GM12892 (cell line): ENCODE measurements around the gene RPS6KA2. TPM values are rescaled to one million over a fixed set of nuclear protein-coding genes. Genes with fewer than 3 reads are reported as not detected.

Experiments
- DNase-seq: peaks from one replicate; pipeline ENCODE4 v3.0.0; 2011; ENCODE audit not compliant: insufficient read length
- FAIRE-seq: peaks from 2 replicates; lab custom pipeline; 2011; peaks lifted over from hg19 to GRCh38; lab: Jason Lieb, UNC
- POLR2A ChIP-seq: IDR thresholded peaks from 2 replicates; pipeline ENCODE4 v1.6.1; 2011; ENCODE audit warnings: low read depth, low read length, control low read depth
- POLR2AphosphoS5 ChIP-seq: IDR thresholded peaks from 2 replicates; pipeline ENCODE4 v1.6.1; 2011; ENCODE audit warnings: low read depth, low read length, control low read depth
- TAF1 ChIP-seq: IDR thresholded peaks from 2 replicates; pipeline ENCODE4 v1.6.1; 2011; ENCODE audit warnings: low read depth, mild to moderate bottlenecking, control low read depth, low read length, borderline replicate concordance
- polyA plus RNA-seq: library from polyadenylated mRNA; unstranded; fragments of >200 nt; gene quantifications from one replicate; pipeline ENCODE4 v1.2.1, GENCODE V29; 2012; ENCODE audit warnings: missing spikeins, inconsistent platforms; ENCODE audit not compliant: missing spikeins

The RPS6KA2 gene
- polyA plus RNA-seq = 2.4 TPM

DNA sequence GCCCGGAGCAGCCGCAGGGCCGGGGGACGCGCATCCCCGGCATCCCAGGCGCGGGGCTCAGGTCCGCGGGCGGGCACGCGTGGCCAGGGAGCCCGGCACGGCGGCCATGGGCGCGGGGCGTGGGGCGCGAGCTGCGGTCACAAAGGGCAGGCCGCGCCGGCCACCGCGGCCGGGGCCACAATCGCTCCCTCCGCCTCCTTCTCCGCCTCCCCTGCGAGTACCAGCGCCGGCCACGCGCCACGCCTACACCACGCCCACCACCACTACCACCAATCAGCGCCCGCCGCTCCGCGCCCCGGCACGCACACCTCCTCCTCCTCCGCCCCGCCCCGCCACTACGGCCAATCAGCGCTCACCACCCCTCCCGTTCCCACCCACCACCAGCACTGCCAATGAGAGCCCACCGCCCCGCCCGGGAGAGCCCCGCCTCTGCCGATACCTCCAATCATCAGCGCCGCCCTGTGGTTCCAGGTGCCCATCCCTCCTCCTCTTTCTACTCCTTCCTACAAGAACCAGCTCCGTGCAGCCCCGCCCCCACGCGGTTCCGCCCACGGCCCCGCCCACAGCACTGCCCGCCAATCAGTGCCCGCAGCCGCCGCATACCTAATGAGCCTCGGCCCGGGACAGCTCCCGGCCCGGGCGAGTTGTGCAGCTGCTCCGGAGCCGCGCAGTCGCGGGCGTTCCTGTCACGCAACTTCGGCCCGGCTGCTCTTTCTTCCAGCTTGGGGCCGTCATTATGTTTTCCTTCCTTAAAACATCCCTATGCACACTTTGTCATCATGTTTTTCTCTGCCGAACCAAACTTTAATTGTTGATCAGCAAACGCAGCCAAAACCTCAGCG, at the start of gene RPS6KA2:
RPS6KA2 (minus strand) TSS at position 219 of the 842 bp plus-strand sequence. CDS start 232 bp downstream, outside the sequence.
- DNase-seq (peak; percentile 91), FAIRE-seq (peak; percentile 96)
- TF ChIP-seq POLR2A (0 out of 2 replicates have a peak, but pooled peaks have one; percentile 25), TAF1 (0 out of 2 replicates have a peak, but pooled peaks have one; percentile 19), POLR2AphosphoS5 (no peak)

DNA sequence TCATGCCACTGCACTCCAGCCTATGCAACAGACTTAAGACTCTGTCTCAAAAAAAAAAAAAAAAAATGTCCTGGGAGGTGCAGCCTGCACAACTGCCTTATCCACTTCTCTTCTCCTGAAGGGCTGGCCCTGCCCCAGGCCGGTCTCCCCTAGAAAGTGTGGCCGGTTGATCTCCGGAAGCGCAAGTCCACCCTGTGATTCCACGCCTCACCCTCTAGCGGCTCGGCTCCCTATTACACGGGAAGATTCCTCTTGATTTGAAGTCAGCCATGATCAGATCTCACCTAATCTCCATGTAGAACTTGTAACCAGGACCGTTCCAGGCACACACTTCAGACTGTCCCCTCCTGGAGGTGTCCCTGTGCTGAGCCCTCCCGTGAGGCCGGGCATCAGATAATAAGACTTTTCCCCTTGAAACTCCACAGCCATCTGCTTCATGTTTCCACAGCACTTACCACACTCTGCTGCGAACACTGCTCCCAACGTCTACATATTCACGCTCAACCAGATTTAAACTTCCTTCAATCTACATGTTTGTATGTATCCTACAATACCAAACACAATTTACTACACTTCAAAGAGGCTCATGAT, 49.3 kb upstream of the RPS6KA2 start:
- TF ChIP-seq TAF1 (no peak), POLR2A (no peak), POLR2AphosphoS5 (no peak)
- DNase-seq = no peak
- FAIRE-seq = no peak

DNA sequence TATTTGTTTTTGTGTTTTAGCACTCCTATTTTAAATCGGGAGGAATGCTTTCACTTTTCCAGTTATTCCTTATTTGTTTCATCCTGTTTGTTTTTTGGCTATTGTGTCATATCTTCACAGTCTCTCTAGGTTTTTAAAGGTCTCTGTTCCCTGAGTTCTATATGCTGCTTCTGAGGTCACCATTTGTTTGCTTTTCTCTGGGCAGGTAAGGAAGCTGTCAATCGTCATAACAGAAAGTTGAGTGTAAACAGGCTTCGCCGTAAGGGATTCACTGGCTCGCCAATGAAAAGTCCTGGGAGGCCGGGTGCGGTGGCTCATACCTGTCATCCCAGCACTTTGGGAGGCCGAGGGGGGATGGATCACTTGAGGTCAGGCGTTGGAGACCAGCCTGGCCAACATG, 48.7 kb upstream of the RPS6KA2 start:
- TF ChIP-seq TAF1 = no peak
- no peak for TF ChIP-seq POLR2AphosphoS5
- TF ChIP-seq POLR2A = no peak
- FAIRE-seq (no peak), DNase-seq (no peak)

DNA sequence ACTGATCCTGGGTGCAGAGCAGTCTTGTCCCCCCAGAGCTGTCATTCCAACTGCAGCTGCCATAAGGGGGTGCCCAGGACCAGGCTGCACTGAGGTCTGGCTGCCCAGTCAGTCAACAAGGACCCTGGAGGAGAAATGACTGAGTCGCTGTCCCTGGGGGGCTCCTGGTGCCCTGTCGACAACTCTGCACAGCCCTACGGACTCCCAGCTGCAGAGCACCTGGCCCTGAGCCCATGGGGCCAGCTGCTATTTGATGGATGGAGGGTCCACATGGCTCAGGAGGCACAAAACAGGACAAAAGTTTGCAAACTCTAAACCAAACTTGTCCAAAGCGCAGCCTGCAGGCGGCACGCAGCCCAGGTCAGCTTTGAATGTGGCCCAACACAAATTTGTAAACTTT, 46.3 kb upstream of the RPS6KA2 start:
- DNase-seq (no peak), FAIRE-seq (no peak)
- TF ChIP-seq POLR2AphosphoS5 (no peak), TAF1 (no peak), POLR2A (no peak)

DNA sequence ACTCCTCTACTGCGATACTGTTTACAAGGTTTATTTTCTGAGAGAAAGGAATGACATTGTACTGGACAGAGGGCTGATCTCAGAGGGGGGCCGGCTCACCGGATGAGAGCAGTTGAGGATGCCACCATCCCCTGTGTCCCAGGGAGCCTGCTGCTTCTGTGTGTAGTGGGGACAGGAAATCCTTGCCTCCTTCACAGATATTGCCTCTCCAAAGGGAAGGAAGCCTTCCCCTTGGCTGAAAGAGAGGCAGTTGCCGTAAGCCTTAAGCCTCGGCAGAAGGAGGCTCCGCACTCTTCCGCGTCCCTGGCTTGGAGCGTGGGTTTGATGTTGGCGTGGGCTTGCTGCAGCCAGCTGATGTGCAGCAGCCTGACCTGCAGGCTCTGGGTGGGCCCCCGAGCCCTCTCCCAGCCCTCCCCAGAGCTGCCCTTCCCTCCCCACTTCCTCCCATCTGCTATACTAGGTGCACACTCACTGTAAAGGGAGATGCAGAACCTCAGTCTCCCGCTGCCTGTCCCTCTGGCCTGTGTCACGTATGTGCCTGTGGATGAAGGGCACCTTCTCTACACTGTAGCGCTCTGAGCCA, 45.7 kb upstream of the RPS6KA2 start:
- no peak for FAIRE-seq
- no peak for TF ChIP-seq TAF1

DNA sequence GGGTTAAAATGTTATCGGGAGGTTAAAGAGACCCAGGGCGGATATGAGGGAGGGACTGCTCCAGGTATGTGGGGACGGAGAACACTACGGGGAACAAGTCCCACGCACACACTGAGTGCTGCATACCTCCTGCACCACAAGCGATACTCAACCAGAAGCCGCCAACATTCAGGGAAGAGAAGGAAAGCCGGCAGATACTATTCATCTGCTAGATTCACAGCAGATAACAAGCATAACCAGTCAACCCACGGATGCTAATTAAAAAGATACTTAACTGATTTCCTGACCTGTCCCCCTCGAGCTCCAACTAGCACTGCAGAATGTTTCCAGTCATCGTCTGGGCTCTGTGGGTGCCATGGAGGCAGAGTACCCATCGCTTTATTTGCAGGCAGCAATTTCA, 45.1 kb upstream of the RPS6KA2 start:
- TF ChIP-seq POLR2AphosphoS5 (no peak), TAF1 (no peak), POLR2A (no peak)
- no peak for FAIRE-seq
- DNase-seq = no peak

More for the DNA sequence above, 45.7 kb upstream of the RPS6KA2 start:
- DNase-seq = no peak

DNA sequence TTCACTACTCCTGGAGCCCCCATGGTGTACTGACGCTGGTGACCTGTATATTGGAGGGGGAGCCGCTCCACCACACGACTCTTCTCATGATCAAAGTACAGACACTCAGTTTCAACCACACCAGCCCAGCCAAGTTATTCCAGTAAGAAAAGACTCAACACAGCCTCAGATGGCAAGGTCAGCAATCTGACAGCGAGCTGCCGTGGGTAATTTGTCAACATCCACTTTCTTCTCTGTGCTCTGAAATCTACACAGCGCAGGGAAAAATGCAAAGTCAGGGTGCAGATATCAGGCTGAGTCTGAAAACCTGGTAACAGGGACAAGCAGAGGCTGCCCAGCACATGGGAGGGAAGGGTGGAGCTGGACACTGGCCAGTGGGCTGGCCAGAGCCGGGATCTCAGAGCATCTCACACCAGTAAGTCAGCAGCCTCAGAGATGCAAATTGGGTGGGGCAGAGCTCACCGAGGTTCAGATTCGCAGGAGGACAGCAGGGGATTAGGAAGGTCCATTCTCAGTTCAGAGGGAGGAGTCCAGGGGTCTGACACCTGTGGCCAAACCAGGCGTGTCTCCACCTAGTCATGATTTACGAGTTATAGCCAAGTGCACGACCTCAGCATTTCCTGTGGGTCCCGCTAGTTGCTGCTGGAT, 44.5 kb upstream of the RPS6KA2 start:
- no peak for DNase-seq
- TF ChIP-seq POLR2AphosphoS5 = no peak
- TF ChIP-seq TAF1 = no peak
- TF ChIP-seq POLR2A = no peak
- no peak for FAIRE-seq

DNA sequence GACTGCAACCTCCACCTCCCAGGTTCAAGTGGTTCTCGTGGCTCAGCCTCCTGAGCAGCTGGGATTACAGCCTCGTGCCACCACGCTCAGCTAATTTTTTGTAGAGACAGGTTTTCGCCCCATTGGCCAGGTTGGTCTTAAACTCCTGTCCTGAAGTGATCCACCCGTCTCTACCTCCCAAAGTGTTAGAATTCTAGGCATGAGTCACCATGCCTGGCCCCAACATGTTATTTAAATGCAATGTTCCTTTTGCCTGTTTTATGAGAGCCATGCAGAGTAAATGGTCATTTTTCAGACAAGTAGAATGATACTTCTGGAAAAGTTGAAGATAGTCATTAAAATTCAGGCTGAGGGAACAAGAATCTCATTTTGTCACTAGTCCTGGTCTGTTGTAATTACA, 43.8 kb upstream of the RPS6KA2 start:
- TF ChIP-seq POLR2A = no peak
- TF ChIP-seq POLR2AphosphoS5 = no peak
- no peak for TF ChIP-seq TAF1
- no peak for DNase-seq
- FAIRE-seq = no peak

DNA sequence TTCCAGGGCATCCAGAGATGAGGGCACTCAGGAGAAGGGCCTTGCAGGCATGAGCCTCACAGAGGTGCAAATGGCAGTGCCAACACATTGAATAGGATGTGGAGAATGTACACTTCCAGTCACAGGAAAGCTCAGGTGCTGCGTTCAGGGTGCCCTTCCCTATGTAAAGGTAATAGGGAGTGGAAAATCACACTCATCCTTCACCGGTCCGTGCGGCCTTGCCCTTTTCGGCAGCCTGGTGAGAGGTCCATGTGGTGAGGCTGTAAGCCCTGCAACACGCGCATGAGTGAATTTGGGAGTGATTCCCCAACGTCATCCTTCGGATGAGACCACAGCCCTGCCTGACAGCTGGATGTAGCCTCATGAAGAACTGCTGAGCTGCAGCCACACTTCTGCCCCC, 43.0 kb upstream of the RPS6KA2 start:
- FAIRE-seq (no peak), DNase-seq (no peak)
- no peak for TF ChIP-seq POLR2AphosphoS5
- TF ChIP-seq POLR2A = no peak
- TF ChIP-seq TAF1 = no peak

DNA sequence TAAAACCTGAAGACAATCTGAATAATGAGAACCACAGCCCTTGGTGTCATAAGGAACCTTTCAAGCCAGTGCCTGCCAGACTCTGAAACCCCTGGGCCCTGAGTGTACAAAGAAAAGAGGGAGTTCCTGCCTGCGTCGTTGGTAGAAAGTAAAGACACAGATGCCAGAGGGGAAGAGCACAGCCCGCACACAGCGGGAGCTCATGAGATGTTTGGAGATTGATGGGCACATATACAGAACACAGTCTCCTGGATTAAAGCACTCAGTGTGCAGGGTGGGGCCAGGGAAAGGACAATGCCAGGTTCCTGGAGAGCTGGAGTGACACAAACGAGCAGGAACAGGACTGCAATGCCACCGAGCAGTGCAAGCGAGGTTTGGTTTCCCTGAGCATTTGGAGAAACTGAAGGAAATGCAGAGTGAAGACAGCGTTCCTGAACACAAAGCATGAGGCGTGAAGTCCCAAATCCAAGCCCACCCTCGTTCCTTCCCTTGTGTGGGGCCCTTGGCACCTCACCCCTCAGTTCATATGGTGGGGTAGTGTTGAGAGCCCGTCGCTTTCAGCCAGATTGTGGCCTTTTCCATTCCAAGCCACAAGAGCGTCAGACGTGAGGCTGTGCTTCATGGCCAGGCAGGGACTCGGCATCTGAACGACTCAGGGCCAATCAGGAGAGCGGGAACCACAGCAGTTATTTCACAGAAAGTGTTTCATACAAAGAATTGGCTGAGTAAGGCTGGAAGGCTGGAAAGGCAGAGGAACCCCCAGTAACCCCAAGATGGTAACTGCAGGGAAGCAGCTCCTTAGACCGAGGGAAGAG, 41.0 kb upstream of the RPS6KA2 start:
- TF ChIP-seq TAF1 (no peak), POLR2AphosphoS5 (no peak), POLR2A (no peak)
- DNase-seq (no peak), FAIRE-seq (no peak)
